ENCODE data around the gene MYBBP1A.
"Not testable (repeated sequence)": the region's sequence is repeated elsewhere in the genome, so short reads cannot be mapped to it uniquely, and the experiment has no call there.

Gene MYBBP1A

GRCh38 chr17:4596636-4597380, 41.6 kb upstream of the MYBBP1A start:
- Histone ChIP-seq H3K27ac (ENCODE audit: low read length) (no peak overlapping the region), H3K9me3 (ENCODE audit: control insufficient read depth in 2 of 2, low read length in 2 of 2) (no peaks in the 10 kb centered on the region), H3K27me3 (ENCODE audit: control insufficient read depth in 1 of 2, insufficient read depth in 2 of 2, low read length in 2 of 2) (peaks cover 0 to 5% of the 10 kb centered on the region in 2 donors), H3K4me1 (ENCODE audit: control insufficient read depth, insufficient read depth, low read length) (peaks cover 6% of the 10 kb centered on the region), H3K4me3 (ENCODE audit: low read length in 2 of 2) (no peak overlapping the region), H3K36me3 (ENCODE audit: control insufficient read depth in 2 of 2, insufficient read depth in 2 of 2, low read length in 2 of 2) (no peaks in the 10 kb centered on the region), H3K9ac (ENCODE audit: low read length in 2 of 2) (no peak overlapping the region)

- H3K27ac ChIP-seq (ENCODE audit: low read length); H3K4me3 ChIP-seq (ENCODE audit: low read length in 2 of 2); H3K27me3 ChIP-seq (ENCODE audit: control insufficient read depth in 1 of 2, insufficient read depth in 2 of 2, low read length in 2 of 2); H3K4me1 ChIP-seq (ENCODE audit: control insufficient read depth, insufficient read depth, low read length); H3K36me3 ChIP-seq (ENCODE audit: control insufficient read depth in 2 of 2, insufficient read depth in 2 of 2, low read length in 2 of 2); H3K9me3 ChIP-seq (ENCODE audit: control insufficient read depth in 2 of 2, low read length in 2 of 2); H3K9ac ChIP-seq (ENCODE audit: low read length in 2 of 2): not testable (repeated sequence)
Observed at GRCh38 chr17:4595685-4596342, 40.6 kb upstream of the MYBBP1A start.

- Histone ChIP-seq H3K36me3 (ENCODE audit: control insufficient read depth in 2 of 2, insufficient read depth in 2 of 2, low read length in 2 of 2) (no peaks in the 10 kb centered on the region), H3K27ac (ENCODE audit: low read length) (no peak overlapping the region), H3K9ac (ENCODE audit: low read length in 2 of 2) (no peak overlapping the region), H3K9me3 (ENCODE audit: control insufficient read depth in 2 of 2, low read length in 2 of 2) (no peaks in the 10 kb centered on the region), H3K4me1 (ENCODE audit: control insufficient read depth, insufficient read depth, low read length) (peaks cover 6% of the 10 kb centered on the region), H3K27me3 (ENCODE audit: control insufficient read depth in 1 of 2, insufficient read depth in 2 of 2, low read length in 2 of 2) (peaks cover 0 to 5% of the 10 kb centered on the region in 2 donors), H3K4me3 (ENCODE audit: low read length in 2 of 2) (no peak overlapping the region)
Observed at GRCh38 chr17:4594931-4595684, 39.9 kb upstream of the MYBBP1A start.

GRCh38 chr17:4594406-4594805, 39.2 kb upstream of the MYBBP1A start:
- no peak overlapping the region for H3K4me3 ChIP-seq (ENCODE audit: low read length in 2 of 2)
- no peaks in the 10 kb centered on the region for H3K9me3 ChIP-seq (ENCODE audit: control insufficient read depth in 2 of 2, low read length in 2 of 2)
- H3K9ac ChIP-seq (ENCODE audit: low read length in 2 of 2) = no peak overlapping the region
- no peaks in the 10 kb centered on the region for H3K36me3 ChIP-seq (ENCODE audit: control insufficient read depth in 2 of 2, insufficient read depth in 2 of 2, low read length in 2 of 2)
- H3K27ac ChIP-seq (ENCODE audit: low read length) = no peak overlapping the region
- peaks cover 1% of the 10 kb centered on the region for H3K4me1 ChIP-seq (ENCODE audit: control insufficient read depth, insufficient read depth, low read length)
- peaks cover 0 to 2% of the 10 kb centered on the region in 2 donors for H3K27me3 ChIP-seq (ENCODE audit: control insufficient read depth in 1 of 2, insufficient read depth in 2 of 2, low read length in 2 of 2)

- Histone ChIP-seq H3K4me3 (ENCODE audit: low read length in 2 of 2) (no peak overlapping the region), H3K9me3 (ENCODE audit: control insufficient read depth in 2 of 2, low read length in 2 of 2) (no peaks in the 10 kb centered on the region), H3K4me1 (ENCODE audit: control insufficient read depth, insufficient read depth, low read length) (no peaks in the 10 kb centered on the region), H3K36me3 (ENCODE audit: control insufficient read depth in 2 of 2, insufficient read depth in 2 of 2, low read length in 2 of 2) (no peaks in the 10 kb centered on the region), H3K27me3 (ENCODE audit: control insufficient read depth in 1 of 2, insufficient read depth in 2 of 2, low read length in 2 of 2) (no peaks in the 10 kb centered on the region), H3K9ac (ENCODE audit: low read length in 2 of 2) (no peak overlapping the region), H3K27ac (ENCODE audit: low read length) (no peak overlapping the region)
Observed at GRCh38 chr17:4593021-4593421, 37.8 kb upstream of the MYBBP1A start.

GRCh38 chr17:4592240-4593005, 37.2 kb upstream of the MYBBP1A start:
- H3K27me3 ChIP-seq (ENCODE audit: control insufficient read depth in 1 of 2, insufficient read depth in 2 of 2, low read length in 2 of 2) = no peaks in the 10 kb centered on the region
- no peaks in the 10 kb centered on the region for H3K4me1 ChIP-seq (ENCODE audit: control insufficient read depth, insufficient read depth, low read length)
- H3K9ac ChIP-seq (ENCODE audit: low read length in 2 of 2) = no peak overlapping the region
- H3K9me3 ChIP-seq (ENCODE audit: control insufficient read depth in 2 of 2, low read length in 2 of 2) = no peaks in the 10 kb centered on the region
- no peaks in the 10 kb centered on the region for H3K36me3 ChIP-seq (ENCODE audit: control insufficient read depth in 2 of 2, insufficient read depth in 2 of 2, low read length in 2 of 2)
- no peak overlapping the region for H3K27ac ChIP-seq (ENCODE audit: low read length)
- no peak overlapping the region for H3K4me3 ChIP-seq (ENCODE audit: low read length in 2 of 2)

GRCh38 chr17:4591529-4591928, 36.3 kb upstream of the MYBBP1A start:
- H3K27ac ChIP-seq (ENCODE audit: low read length) = no peak overlapping the region
- H3K9ac ChIP-seq (ENCODE audit: low read length in 2 of 2) = no peak overlapping the region
- H3K27me3 ChIP-seq (ENCODE audit: control insufficient read depth in 1 of 2, insufficient read depth in 2 of 2, low read length in 2 of 2) = no peaks in the 10 kb centered on the region
- H3K36me3 ChIP-seq (ENCODE audit: control insufficient read depth in 2 of 2, insufficient read depth in 2 of 2, low read length in 2 of 2) = no peaks in the 10 kb centered on the region
- H3K9me3 ChIP-seq (ENCODE audit: control insufficient read depth in 2 of 2, low read length in 2 of 2) = no peaks in the 10 kb centered on the region
- no peaks in the 10 kb centered on the region for H3K4me1 ChIP-seq (ENCODE audit: control insufficient read depth, insufficient read depth, low read length)
- H3K4me3 ChIP-seq (ENCODE audit: low read length in 2 of 2) = no peak overlapping the region

- Histone ChIP-seq H3K4me1 (ENCODE audit: control insufficient read depth, insufficient read depth, low read length) (no peaks in the 10 kb centered on the region), H3K9me3 (ENCODE audit: control insufficient read depth in 2 of 2, low read length in 2 of 2) (no peaks in the 10 kb centered on the region), H3K9ac (ENCODE audit: low read length in 2 of 2) (no peak overlapping the region), H3K36me3 (ENCODE audit: control insufficient read depth in 2 of 2, insufficient read depth in 2 of 2, low read length in 2 of 2) (no peaks in the 10 kb centered on the region), H3K27me3 (ENCODE audit: control insufficient read depth in 1 of 2, insufficient read depth in 2 of 2, low read length in 2 of 2) (peaks cover 0 to 1% of the 10 kb centered on the region in 2 donors), H3K4me3 (ENCODE audit: low read length in 2 of 2) (no peak overlapping the region), H3K27ac (ENCODE audit: low read length) (no peak overlapping the region)
Observed at GRCh38 chr17:4590981-4591453, 35.8 kb upstream of the MYBBP1A start.

GRCh38 chr17:4590042-4590441, 34.9 kb upstream of the MYBBP1A start:
- H3K27me3 ChIP-seq (ENCODE audit: control insufficient read depth in 1 of 2, insufficient read depth in 2 of 2, low read length in 2 of 2) = peaks cover 5 to 11% of the 10 kb centered on the region in 2 donors
- not testable (repeated sequence) for H3K4me1 ChIP-seq (ENCODE audit: control insufficient read depth, insufficient read depth, low read length); H3K4me3 ChIP-seq (ENCODE audit: low read length in 2 of 2); H3K9me3 ChIP-seq (ENCODE audit: control insufficient read depth in 2 of 2, low read length in 2 of 2); H3K36me3 ChIP-seq (ENCODE audit: control insufficient read depth in 2 of 2, insufficient read depth in 2 of 2, low read length in 2 of 2); H3K27ac ChIP-seq (ENCODE audit: low read length); H3K9ac ChIP-seq (ENCODE audit: low read length in 2 of 2)

- H3K36me3 ChIP-seq (ENCODE audit: control insufficient read depth in 2 of 2, insufficient read depth in 2 of 2, low read length in 2 of 2) = no peaks in the 10 kb centered on the region
- peaks cover 6% of the 10 kb centered on the region for H3K4me1 ChIP-seq (ENCODE audit: control insufficient read depth, insufficient read depth, low read length)
- H3K4me3 ChIP-seq (ENCODE audit: low read length in 2 of 2) = no peak overlapping the region
- H3K27me3 ChIP-seq (ENCODE audit: control insufficient read depth in 1 of 2, insufficient read depth in 2 of 2, low read length in 2 of 2) = peaks cover 5 to 21% of the 10 kb centered on the region in 2 donors
- no peak overlapping the region for H3K27ac ChIP-seq (ENCODE audit: low read length)
- no peak overlapping the region for H3K9ac ChIP-seq (ENCODE audit: low read length in 2 of 2)
- no peaks in the 10 kb centered on the region for H3K9me3 ChIP-seq (ENCODE audit: control insufficient read depth in 2 of 2, low read length in 2 of 2)
Observed at GRCh38 chr17:4588898-4589625, 33.9 kb upstream of the MYBBP1A start.

Measured in stomach smooth muscle (tissue), 2 donors.